ENCODE data around the gene RGS19. TPM values are rescaled to one million over a fixed set of nuclear protein-coding genes. Genes with fewer than 3 reads are reported as not detected.

Gene RGS19
- polyA plus RNA-seq, 4 donors = 5.7 to 8.3 (median 7.1) TPM

- DNase-seq (ENCODE audit: low read depth in 4 of 4, low spot score in 2 of 4) = no peak
Measured at GRCh38 chr20:64108731-64109681, 29.7 kb upstream of the RGS19 start.

GRCh38 chr20:64107736-64108457, 28.6 kb upstream of the RGS19 start:
- no peak for DNase-seq (ENCODE audit: low read depth in 4 of 4, low spot score in 2 of 4)

GRCh38 chr20:64106981-64107735, 27.8 kb upstream of the RGS19 start, which contains the start of gene NPBWR2:
TSS of gene NPBWR2 (minus strand) at chr20:64107565. CDS start at chr20:64106831, 734 bp downstream.
- no peak for DNase-seq (ENCODE audit: low read depth in 4 of 4, low spot score in 2 of 4)

GRCh38 chr20:64106435-64106961, 27.2 kb upstream of the RGS19 start:
- DNase-seq (ENCODE audit: low read depth in 4 of 4, low spot score in 2 of 4) = no peak

- no peak for DNase-seq (ENCODE audit: low read depth in 4 of 4, low spot score in 2 of 4)
Measured at GRCh38 chr20:64105846-64106434, 26.6 kb upstream of the RGS19 start.

- no peak for DNase-seq (ENCODE audit: low read depth in 4 of 4, low spot score in 2 of 4)
Measured at GRCh38 chr20:64104667-64105451, 25.5 kb upstream of the RGS19 start.

- no peak for DNase-seq (ENCODE audit: low read depth in 4 of 4, low spot score in 2 of 4)
Measured at GRCh38 chr20:64103871-64104666, 24.8 kb upstream of the RGS19 start.

GRCh38 chr20:64102647-64103354, 23.5 kb upstream of the RGS19 start:
- DNase-seq (ENCODE audit: low read depth in 4 of 4, low spot score in 2 of 4) = no peak

GRCh38 chr20:64101731-64102621, 22.7 kb upstream of the RGS19 start:
- DNase-seq (ENCODE audit: low read depth in 4 of 4, low spot score in 2 of 4) = no peak

- no peak for DNase-seq (ENCODE audit: low read depth in 4 of 4, low spot score in 2 of 4)
Measured at GRCh38 chr20:64100946-64101688, 21.8 kb upstream of the RGS19 start.

- DNase-seq (ENCODE audit: low read depth in 4 of 4, low spot score in 2 of 4) = no peak
Measured at GRCh38 chr20:64100566-64100888, 21.2 kb upstream of the RGS19 start.

- no peak for DNase-seq (ENCODE audit: low read depth in 4 of 4, low spot score in 2 of 4)
Measured at GRCh38 chr20:64099880-64100565, 20.7 kb upstream of the RGS19 start.

- no peak for DNase-seq (ENCODE audit: low read depth in 4 of 4, low spot score in 2 of 4)
Measured at GRCh38 chr20:64099086-64099786, 19.9 kb upstream of the RGS19 start.

GRCh38 chr20:64098471-64099013, 19.2 kb upstream of the RGS19 start:
- DNase-seq (ENCODE audit: low read depth in 4 of 4, low spot score in 2 of 4) = no peak

GRCh38 chr20:64096535-64096934, 17.2 kb upstream of the RGS19 start:
- no peak for DNase-seq (ENCODE audit: low read depth in 4 of 4, low spot score in 2 of 4)

Data from left renal cortex interstitium (tissue), 4 donors.